NCI-H460 (cell line): ENCODE measurements around the gene SPHK2. TPM values are rescaled to one million over a fixed set of nuclear protein-coding genes. Genes with fewer than 3 reads are reported as not detected.
A peak's percentile ranks its signal among the peaks of the same experiment; 100 is the strongest.

Experiments
- DNase-seq: peaks from one replicate; pipeline ENCODE4 v3.0.0-alpha.2; 2016; ENCODE audit warnings: low read depth; ENCODE audit errors: extremely low read depth
- total RNA-seq: library from RNA; depleted of rRNA; stranded (reverse); fragments of >200 nt; shearing (Covaris generic); gene quantifications from 2 replicates; pipeline ENCODE4 v1.2.3, GENCODE V29; 2014

The SPHK2 gene
- total RNA-seq, 1 experiment from 2014 or later: 6.7 TPM

GRCh38 chr19:48634424-48635262 is 15.3 kb downstream of the SPHK2 start:
- DNase-seq: peak; percentile 87

GRCh38 chr19:48635263-48635965 is 16.1 kb downstream of the SPHK2 start:
- no peak for DNase-seq

GRCh38 chr19:48635966-48636858 is 16.9 kb downstream of the SPHK2 start:
- DNase-seq: no peak

- DNase-seq: no peak
These were observed 17.6 kb downstream of the SPHK2 start, which contains the start of gene DBP for GRCh38 chr19:48636859-48637448. DBP (minus strand) TSS chr19:48637379; CDS start chr19:48636994, 385 bp downstream.

GRCh38 chr19:48637449-48637947 is 18.2 kb downstream of the SPHK2 start:
- DNase-seq: peak; percentile 93

GRCh38 chr19:48637948-48638830 is 18.9 kb downstream of the SPHK2 start:
- peak; percentile 71 for DNase-seq

GRCh38 chr19:48638831-48639381 is 19.6 kb downstream of the SPHK2 start:
- DNase-seq: no peak

- no peak for DNase-seq
These were observed 20.4 kb downstream of the SPHK2 start for GRCh38 chr19:48639483-48640375.

- no peak for DNase-seq
These were observed 22.5 kb downstream of the SPHK2 start for GRCh38 chr19:48641850-48642249.

- DNase-seq: no peak
These were observed 23.6 kb downstream of the SPHK2 start for GRCh38 chr19:48642862-48643261.

GRCh38 chr19:48644355-48644754 is 25.0 kb downstream of the SPHK2 start:
- DNase-seq: no peak

GRCh38 chr19:48644839-48645619 is 25.7 kb downstream of the SPHK2 start:
- DNase-seq: no peak

- no peak for DNase-seq
These were observed 26.3 kb downstream of the SPHK2 start for GRCh38 chr19:48645620-48646000.

- peak; percentile 80 for DNase-seq
These were observed 26.9 kb downstream of the SPHK2 start, which contains the start of gene CA11 for GRCh38 chr19:48646001-48646721. CA11 (minus strand) TSS chr19:48646187; CDS start chr19:48645632, 555 bp downstream.

GRCh38 chr19:48646722-48647216 is 27.5 kb downstream of the SPHK2 start:
- no peak for DNase-seq

- DNase-seq: no peak
These were observed 28.8 kb downstream of the SPHK2 start for GRCh38 chr19:48648134-48648533.
